IMR-90 (cell line): ENCODE results near the gene SLCO6A1. TPM values are rescaled to one million over a fixed set of nuclear protein-coding genes. Genes with fewer than 3 reads are reported as not detected.

Experiments
- ATAC-seq: fragments of 200-7000 bp; cut with Tn5 transposase; 2 replicates; pipeline ENCODE4 v1.9.1; 2020; ENCODE audit warnings: low read depth, mild to moderate bottlenecking, moderate library complexity
- BruUV-seq: library from RNA; stranded (reverse); fragments of 400-500 nt; replicated peaks from 2 replicates; lab custom pipeline; 2021; lab: Mats Ljungman, UMichigan
- CTCF ChIA-PET: fragments of 300-600 bp; formaldehyde crosslinking; extraction: SDS; loops from one replicate; lab custom pipeline; 2021; ENCODE audit warnings: antibody characterized with exemption; lab: Yijun Ruan, JAX
- POLR2A ChIA-PET: fragments of 300-600 bp; sonication (Branson Sonifier 250); formaldehyde crosslinking; loops from one replicate; lab custom pipeline; 2022; ENCODE audit warnings: antibody characterized with exemption; ENCODE audit not compliant: unreplicated experiment; lab: Charles Lee
- DNase-seq: peaks from one replicate; pipeline ENCODE4 v3.0.0; 2013
- H2AFZ ChIP-seq: replicated peaks from 2 replicates; pipeline ENCODE3; 2013; ENCODE audit warnings: low read length, mild to moderate bottlenecking; ENCODE audit not compliant: poor library complexity
- H2AK5ac ChIP-seq: 2 replicates; pipeline ENCODE4 v1.6.1; 2013; ENCODE audit warnings: low read depth, low read length, inconsistent platforms
- H2AK9ac ChIP-seq: replicated peaks from 2 replicates; pipeline ENCODE3; 2013; ENCODE audit warnings: mild to moderate bottlenecking, low read depth, low read length, moderate library complexity; ENCODE audit not compliant: poor library complexity
- H2BK120ac ChIP-seq: 2 replicates; pipeline ENCODE4 v1.6.1; 2013; ENCODE audit warnings: low read depth, low read length, inconsistent platforms
- H2BK15ac ChIP-seq: 3 replicates; pipeline ENCODE4 v1.6.1; 2013; ENCODE audit warnings: low read depth, low read length, inconsistent platforms
- H2BK20ac ChIP-seq: 2 replicates; pipeline ENCODE4 v1.6.1; 2013; ENCODE audit warnings: low read depth, mild to moderate bottlenecking, inconsistent platforms, low read length, moderate library complexity
- H2BK5ac ChIP-seq: 2 replicates; pipeline ENCODE4 v1.6.1; 2013; ENCODE audit warnings: mild to moderate bottlenecking, low read depth, low read length, inconsistent platforms; ENCODE audit not compliant: poor library complexity, severe bottlenecking
- H3K14ac ChIP-seq: replicated peaks from 2 replicates; pipeline ENCODE4 v1.6.1; 2013; ENCODE audit warnings: low read depth, low read length, inconsistent platforms
- H3K18ac ChIP-seq: 2 replicates; pipeline ENCODE4 v1.6.1; 2013; ENCODE audit warnings: low read depth, low read length, control low read depth
- H3K23ac ChIP-seq: 2 replicates; pipeline ENCODE4 v1.6.1; 2013; ENCODE audit warnings: low read depth, low read length, inconsistent platforms
- H3K27ac ChIP-seq: 2 replicates; pipeline ENCODE4 v1.5.1; 2013; ENCODE audit warnings: mild to moderate bottlenecking, control low read depth, low read length; ENCODE audit not compliant: insufficient read depth
- H3K27me3 ChIP-seq: 2 replicates; pipeline ENCODE4 v1.6.1; 2013; ENCODE audit warnings: low read length; ENCODE audit not compliant: control insufficient read depth, insufficient read depth
- H3K36me3 ChIP-seq: 2 replicates; pipeline ENCODE4 v1.6.1; 2013; ENCODE audit warnings: low read length, mixed read lengths; ENCODE audit not compliant: control insufficient read depth, insufficient read depth
- H3K4ac ChIP-seq: 2 replicates; pipeline ENCODE4 v1.6.1; 2013; ENCODE audit warnings: low read depth, low read length, inconsistent platforms
- H3K4me1 ChIP-seq: 2 replicates; pipeline ENCODE4 v1.6.1; 2013; ENCODE audit warnings: low read length, mixed read lengths; ENCODE audit not compliant: control insufficient read depth, insufficient read depth
- H3K4me2 ChIP-seq: 2 replicates; pipeline ENCODE4 v1.6.1; 2013; ENCODE audit warnings: low read depth, mild to moderate bottlenecking, control low read depth, low read length, moderate library complexity
- H3K4me3 ChIP-seq: 2 replicates; pipeline ENCODE4 v1.5.1; 2013; ENCODE audit warnings: low read depth, mild to moderate bottlenecking, control low read depth, low read length, moderate library complexity; ENCODE audit not compliant: insufficient read depth
- H3K56ac ChIP-seq: 2 replicates; pipeline ENCODE4 v1.6.1; 2013; ENCODE audit warnings: low read length, inconsistent platforms; ENCODE audit not compliant: insufficient read depth; ENCODE audit errors: extremely low read depth
- H3K79me1 ChIP-seq, 2 experiments: 2 replicates each; pipeline ENCODE4 v1.6.1; 2013; ENCODE audit warnings: low read length in 2 of 2, inconsistent platforms in 1 of 2, low read depth in 1 of 2
- H3K9ac ChIP-seq: 2 replicates; pipeline ENCODE4 v1.6.1; 2013; ENCODE audit warnings: low read depth, low read length, control low read depth
- H3K9me1 ChIP-seq: 2 replicates; pipeline ENCODE4 v1.6.1; 2013; ENCODE audit warnings: low read length, inconsistent platforms; ENCODE audit not compliant: insufficient read depth
- H3K9me3 ChIP-seq: 2 replicates; pipeline ENCODE4 v1.6.1; 2013; ENCODE audit warnings: low read length; ENCODE audit not compliant: control insufficient read depth, insufficient read depth
- H4K20me1 ChIP-seq: 2 replicates; pipeline ENCODE4 v1.6.1; 2013; ENCODE audit warnings: low read length, inconsistent platforms; ENCODE audit not compliant: insufficient read depth
- H4K5ac ChIP-seq: 2 replicates; pipeline ENCODE4 v1.6.1; 2013; ENCODE audit warnings: mild to moderate bottlenecking, low read depth, low read length, control low read depth
- H4K8ac ChIP-seq, 2 experiments: 2 replicates each; pipeline ENCODE4 v1.6.1; 2013; ENCODE audit warnings: low read depth in 2 of 2, low read length in 2 of 2, control low read depth in 1 of 2, inconsistent platforms in 1 of 2
- H4K91ac ChIP-seq: 2 replicates; pipeline ENCODE4 v1.6.1; 2013; ENCODE audit warnings: low read depth, low read length, inconsistent platforms; ENCODE audit not compliant: insufficient read depth
- BHLHE40 ChIP-seq: fragments of 150-350 bp; IDR thresholded peaks from 2 replicates; pipeline ENCODE4 v1.6.1; 2016; ENCODE audit warnings: mild to moderate bottlenecking, low read depth, low read length
- FOS ChIP-seq: fragments of 150-350 bp; IDR thresholded peaks from 2 replicates; pipeline ENCODE4 v1.6.1; 2016; ENCODE audit warnings: low read depth, low read length
- MAFK ChIP-seq: IDR thresholded peaks from 2 replicates; pipeline ENCODE4 v1.6.1; 2012; ENCODE audit warnings: low read depth, low read length, improper control_type of control experiment
- MAZ ChIP-seq: IDR thresholded peaks from 2 replicates; pipeline ENCODE4 v1.6.1; 2012; ENCODE audit warnings: low read depth, mild to moderate bottlenecking, low read length, improper control_type of control experiment, moderate library complexity, borderline replicate concordance
- NFE2L2 ChIP-seq: fragments of 150-350 bp; IDR thresholded peaks from 2 replicates; pipeline ENCODE4 v1.6.1; 2016; ENCODE audit warnings: low read depth, mild to moderate bottlenecking, low read length
- POLR2A ChIP-seq: IDR thresholded peaks from 2 replicates; pipeline ENCODE4 v1.6.1; 2012; ENCODE audit warnings: mild to moderate bottlenecking, low read depth, low read length
- RAD21 ChIP-seq: IDR thresholded peaks from 2 replicates; pipeline ENCODE4 v1.6.1; 2012; ENCODE audit warnings: low read length, improper control_type of control experiment
- RCOR1 ChIP-seq: IDR thresholded peaks from 2 replicates; pipeline ENCODE4 v1.6.1; 2012; ENCODE audit warnings: mild to moderate bottlenecking, low read length, improper control_type of control experiment; ENCODE audit not compliant: insufficient replicate concordance
- RFX5 ChIP-seq: IDR thresholded peaks from 2 replicates; pipeline ENCODE4 v1.8.0; 2012; ENCODE audit warnings: low read depth, mild to moderate bottlenecking, low read length, moderate library complexity
- SMC3 ChIP-seq: fragments of 150-350 bp; IDR thresholded peaks from 2 replicates; pipeline ENCODE4 v1.6.1; 2016; ENCODE audit warnings: low read depth, mild to moderate bottlenecking, antibody characterized with exemption, low read length, moderate library complexity
- WGBS, 2 experiments: methylation state at CpG; one replicate each; pipeline versions ENCODE4 v1.1.5 to v1.1.7; 2013; ENCODE audit warnings: missing lambda C conversion rate in 2 of 2; ENCODE audit not compliant: insufficient read length in 1 of 2; ENCODE audit errors: extremely low coverage in 2 of 2; 5-methylcytosine and 5-hydroxymethylcytosine counted together
- dilution Hi-C: fragments of 300-500 bp; cut with HindIII; formaldehyde crosslinking; loops from one replicate; pipeline ENCODE4 v1.14.3; 2018; ENCODE audit warnings: low sequenced_read_pairs; ENCODE audit not compliant: unreplicated experiment
- in situ Hi-C: fragments of 300-500 bp; cut with MboI; formaldehyde crosslinking; loops from 3 replicates; pipeline ENCODE4 v1.14.3; 2019; ENCODE audit warnings: low sequenced_read_pairs, inconsistent platforms, mixed read lengths
- intact Hi-C: fragments of 100-400 bp; cut with micrococcal nuclease; formaldehyde crosslinking; loops from 2 replicates; pipeline ENCODE4 v1.10.0; 2022
- polyA plus RNA-seq, 3 experiments: library from polyadenylated mRNA; depleted of rRNA; stranded (reverse); fragments of >200 nt; gene quantifications; 2 replicates each; pipeline ENCODE4 v1.2.3, GENCODE V29; 2012; ENCODE audit warnings: low replicate concordance in 1 of 3
- total RNA-seq: library from RNA; depleted of rRNA; stranded (reverse); fragments of >200 nt; gene quantifications from 2 replicates; pipeline ENCODE4 v1.2.3, GENCODE V29; 2012
- TF ChIP-seq, protein P1 (sequence below): conservative IDR thresholded peaks from 2 replicates; pipeline ENCODE4 v1.5.1; 2012; ENCODE audit warnings: mild to moderate bottlenecking, low read depth, low read length, improper control_type of control experiment

SLCO6A1 gene
- total and polyA plus RNA-seq, 2 of the 4 experiments (the other 2 are of a cell fraction): not detected

DNA sequence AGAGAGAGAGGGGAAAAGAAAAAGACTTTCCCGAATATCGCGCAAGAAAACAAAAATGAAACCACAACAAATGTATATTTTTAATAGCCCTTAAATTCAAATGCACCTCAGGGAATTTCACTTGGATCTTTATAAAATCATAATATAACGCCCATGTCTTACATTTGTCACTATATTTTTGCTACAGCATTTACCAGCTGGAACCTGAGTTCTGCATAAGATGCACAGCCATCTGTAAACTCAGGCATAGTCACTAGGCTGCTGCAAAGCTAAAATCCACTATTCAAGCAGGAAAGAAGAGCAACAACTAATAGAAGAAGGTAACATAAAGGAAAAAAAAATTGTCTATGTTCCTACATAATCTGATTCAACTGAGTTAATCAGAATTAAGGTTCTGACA lies 30.6 kb upstream of the SLCO6A1 start:
- Histone ChIP-seq H2BK120ac (no peak overlapping the region), H4K91ac (no peak overlapping the region), H3K4me3 (no peak overlapping the region), H3K9me1 (no peaks in the 10 kb centered on the region), H4K5ac (no peak overlapping the region), H3K4me1 (no peaks in the 10 kb centered on the region), H3K27ac (no peak overlapping the region), H3K18ac (no peak overlapping the region), H2BK5ac (no peak overlapping the region), H3K27me3 (no peaks in the 10 kb centered on the region), H3K23ac (no peak overlapping the region), H2AFZ (no peak overlapping the region), H4K20me1 (no peaks in the 10 kb centered on the region), H3K4me2 (no peak overlapping the region), H3K79me1 (no peaks in the 10 kb centered on the region), H2AK5ac (no peak overlapping the region), H2BK15ac (no peak overlapping the region), H3K9ac (no peak overlapping the region), H3K4ac (no peak overlapping the region), H3K9me3 (no peaks in the 10 kb centered on the region), H3K56ac (no peak overlapping the region), H2AK9ac (no peak overlapping the region), H3K14ac (no peak overlapping the region), H2BK20ac (no peak overlapping the region), H4K8ac (no peak overlapping the region), H3K36me3 (no peaks in the 10 kb centered on the region)
- dilution Hi-C loops (no loop called here), in situ Hi-C loops (no loop called here), intact Hi-C loops (no loop called here)
- no TSS peak for BruUV-seq
- ATAC-seq (no peak), DNase-seq (no peak)
- POLR2A ChIA-PET: no interaction called here
- CTCF ChIA-PET: no interaction called here
- no CpG with 5 or more reads among the region's 4 CpGs for WGBS, 2 experiments
- TF ChIP-seq MAZ: no peak
- no peak for TF ChIP-seq BHLHE40
- no peak for TF ChIP-seq POLR2A
- TF ChIP-seq NFE2L2: no peak
- TF ChIP-seq RAD21: no peak
- no peak for TF ChIP-seq RFX5
- TF ChIP-seq SMC3: no peak
- TF ChIP-seq MAFK: no peak
- TF ChIP-seq, protein P1, sequence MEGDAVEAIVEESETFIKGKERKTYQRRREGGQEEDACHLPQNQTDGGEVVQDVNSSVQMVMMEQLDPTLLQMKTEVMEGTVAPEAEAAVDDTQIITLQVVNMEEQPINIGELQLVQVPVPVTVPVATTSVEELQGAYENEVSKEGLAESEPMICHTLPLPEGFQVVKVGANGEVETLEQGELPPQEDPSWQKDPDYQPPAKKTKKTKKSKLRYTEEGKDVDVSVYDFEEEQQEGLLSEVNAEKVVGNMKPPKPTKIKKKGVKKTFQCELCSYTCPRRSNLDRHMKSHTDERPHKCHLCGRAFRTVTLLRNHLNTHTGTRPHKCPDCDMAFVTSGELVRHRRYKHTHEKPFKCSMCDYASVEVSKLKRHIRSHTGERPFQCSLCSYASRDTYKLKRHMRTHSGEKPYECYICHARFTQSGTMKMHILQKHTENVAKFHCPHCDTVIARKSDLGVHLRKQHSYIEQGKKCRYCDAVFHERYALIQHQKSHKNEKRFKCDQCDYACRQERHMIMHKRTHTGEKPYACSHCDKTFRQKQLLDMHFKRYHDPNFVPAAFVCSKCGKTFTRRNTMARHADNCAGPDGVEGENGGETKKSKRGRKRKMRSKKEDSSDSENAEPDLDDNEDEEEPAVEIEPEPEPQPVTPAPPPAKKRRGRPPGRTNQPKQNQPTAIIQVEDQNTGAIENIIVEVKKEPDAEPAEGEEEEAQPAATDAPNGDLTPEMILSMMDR: no peak
- no peak for TF ChIP-seq FOS
- no peak for TF ChIP-seq RCOR1
